Heart left ventricle (tissue), 13 donors: ENCODE measurements around the gene HTRA3.

ENCODE experiments used
- CTCF ChIP-seq, 12 donors: fragments of 200-600 bp; sonication (generic) in 4 of 12; IDR thresholded peaks; one replicate each; pipeline versions ENCODE4 v1.5.0 to v1.8.0; 2018 to 2022; ENCODE audit warnings: antibody characterized with exemption in 12 of 12, mild to moderate bottlenecking in 5 of 12
- POLR2A ChIP-seq, 2 donors: fragments of 450-650 bp; IDR thresholded peaks; one replicate each; pipeline ENCODE4 v1.6.1; 2017; ENCODE audit warnings: antibody characterized with exemption in 2 of 2, mild to moderate bottlenecking in 2 of 2, moderate library complexity in 2 of 2
- donor health status: ischemic (EF 13 %, LVEDD 7.1; RV severe dilation, severe dysfunction).
- donor health status: DM: no; HTN: yes; CAD: no.
- donor health status: DM: no; HTN: no; CAD: no.
- donor health status: ischemic (EF 25% LVEDD 6.9; RV normal size, moderate dysfunction).
- donor health status: ischemic (EF 25% LVEDD 5.7; RV mildly dilated, moderate dysfunction).
- donor health status: ischemic (EF 35%, LVEDD 5.7; RV mildly dilated, moderate dysfunction).
- donor health status: nonischemic (EF 11% LVEDD 7.7; RV severe dilation, severe dysfunction).
- donor health status: DM: yes; HTN: yes; CAD: no.
- donor health status: PGD.
- donor health status: ischemic (EF 29% LVEDD 5.4; RV normal size, mild dysfunction).
- donor health status: nonischemic (EF 23%, LVEDD 6.1; RV moderate dilation, normal function).

DNA sequence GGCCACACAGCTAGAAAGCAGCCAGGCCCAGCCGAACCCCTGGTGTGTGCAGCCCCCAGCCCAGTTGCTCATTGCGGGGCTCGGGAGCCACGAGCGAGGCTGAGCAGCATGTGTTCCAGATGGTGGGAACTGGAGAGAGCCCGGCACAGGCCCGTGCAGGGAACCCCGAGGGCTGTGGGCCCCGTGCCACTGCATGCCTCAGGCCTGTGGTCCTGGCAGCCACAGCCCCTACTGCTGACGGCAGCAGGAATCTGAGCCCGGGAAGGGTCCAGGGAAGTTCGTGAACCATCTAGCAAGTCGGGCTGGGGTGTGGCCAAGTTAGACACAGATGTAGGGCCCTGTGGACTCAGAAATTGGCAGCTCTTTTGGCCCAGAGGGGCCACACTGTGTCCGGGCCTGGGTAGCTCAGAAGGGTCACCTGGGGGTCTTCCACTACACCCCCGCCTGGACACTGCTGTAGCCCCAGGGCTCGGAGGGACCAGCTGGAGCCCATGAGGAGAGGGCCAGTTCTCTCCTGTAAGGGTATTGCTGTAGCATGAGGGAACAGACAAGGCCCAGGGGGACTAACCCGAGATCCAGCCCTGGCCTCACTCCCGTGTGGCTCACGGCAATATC is 12.1 kb downstream of the HTRA3 start:
- TF ChIP-seq CTCF (IDR thresholded peaks at IDR 0.05) (no peak), POLR2A (IDR thresholded peaks at IDR 0.05) (no peak)
